Right lobe of liver (tissue), 6 donors: ENCODE results near the gene BCAM. TPM values are rescaled to one million over a fixed set of nuclear protein-coding genes. Genes with fewer than 3 reads are reported as not detected.
"Not testable (repeated sequence)": the region's sequence is repeated elsewhere in the genome, so short reads cannot be mapped to it uniquely, and the experiment has no call there.

Experiments
- ATAC-seq, 4 donors: fragments of 200-7000 bp; cut with Tn5 transposase; one replicate each; pipeline ENCODE4 v1.9.1; 2020; ENCODE audit warnings: mild to moderate bottlenecking in 4 of 4, moderate library complexity in 4 of 4
- DNase-seq, 3 donors: peaks; one replicate each; pipeline ENCODE4 v3.0.0-alpha.2; 2020
- H3K27ac ChIP-seq, 3 donors: fragments of 200-600 bp; one replicate each; pipeline ENCODE4 v1.8.0; 2022
- H3K27me3 ChIP-seq, 2 donors: fragments of 200-600 bp; one replicate each; pipeline ENCODE4 v1.8.0; 2022
- H3K36me3 ChIP-seq, 4 donors: fragments of 200-600 bp; sonication (generic) in 1 of 4; one replicate each; pipeline versions ENCODE4 v1.5.1 to v1.8.0; 2017 to 2022; ENCODE audit warnings: control low read depth in 1 of 4
- H3K4me1 ChIP-seq, 4 donors: fragments of 200-600 bp; sonication (generic) in 1 of 4; one replicate each; pipeline versions ENCODE4 v1.5.1 to v1.8.0; 2017 to 2022; ENCODE audit warnings: control low read depth in 1 of 4
- H3K4me3 ChIP-seq, 3 donors: fragments of 200-600 bp; one replicate each; pipeline ENCODE4 v1.8.0; 2022
- H3K9me3 ChIP-seq, 4 donors: fragments of 200-600 bp; sonication (generic) in 1 of 4; one replicate each; pipeline versions ENCODE4 v1.5.1 to v1.8.0; 2017 to 2022; ENCODE audit warnings: control low read depth in 1 of 4
- POLR2A ChIP-seq: fragments of 450-650 bp; IDR thresholded peaks from one replicate; pipeline ENCODE4 v1.6.1; 2017; ENCODE audit warnings: antibody characterized with exemption, mild to moderate bottlenecking
- WGBS: methylation state at CpG from one replicate; pipeline ENCODE4 v1.1.6; 2018; ENCODE audit warnings: low coverage, low lambda C conversion rate; ENCODE audit not compliant: insufficient coverage; ENCODE audit errors: missing lambda C conversion rate; 5-methylcytosine and 5-hydroxymethylcytosine counted together
- intact Hi-C, 2 donors: fragments of 100-400 bp; cut with DNase I; formaldehyde crosslinking; loops; one replicate each; pipeline versions ENCODE4 v1.11.2 to v1.14.1; 2022
- total RNA-seq, 6 experiments: library from RNA; depleted of rRNA in 2 of 6; stranded (reverse); fragments of >200 nt in 2 of 6; fragmentation: NEBNext Ultra II Directional in 3 of 6; extraction: Animal tissue kit (Norgen Biotek cat#: 25700) in 3 of 6; gene quantifications; one replicate each; pipeline versions ENCODE4 v1.1.0 to v1.2.4, GENCODE V29; 2016 to 2023
- TF ChIP-seq, protein P1 (sequence below), 4 donors: fragments of 200-600 bp in 3 of 4; fragments of 450-650 bp in 1 of 4; IDR thresholded peaks; one replicate each; pipeline versions ENCODE4 v1.5.1 to v1.8.0; 2016 to 2022; ENCODE audit warnings: antibody characterized with exemption in 4 of 4, mild to moderate bottlenecking in 2 of 4
- donor health status: DM: no; HTN: yes; CAD: no.
- donor health status: DM: no; HTN: no; CAD: no.
- donor health status: DM: no; HTN: no; CAD: no.
- donor health status: DM: no; HTN: yes; CAD: no.
- donor health status: DM: no; HTN: yes; CAD: no.

BCAM gene
- total RNA-seq, 6 experiments from 2014 or later, result 26.5 to 48.3 (median 32.7) TPM

DNA sequence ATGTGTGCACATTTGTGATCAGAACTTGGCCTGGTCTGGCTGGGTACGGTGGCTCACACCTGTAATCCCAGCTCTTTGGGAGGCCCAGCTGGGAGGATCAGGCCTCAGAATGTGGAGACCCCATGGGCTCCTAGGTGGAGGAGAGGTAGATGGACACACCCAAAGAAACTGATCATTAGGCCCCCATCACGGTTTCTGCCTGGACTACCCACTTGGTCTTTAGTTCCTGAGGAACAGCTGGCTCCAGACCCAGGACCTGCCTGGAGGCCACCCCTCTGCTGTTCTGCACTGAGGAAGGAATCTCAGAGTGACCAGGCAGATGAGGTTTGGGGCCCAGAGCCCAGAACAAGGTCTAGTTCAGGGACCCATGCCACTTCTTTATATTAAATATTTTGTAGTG lies 29.8 kb upstream of the BCAM start:
- Histone ChIP-seq H3K36me3 (peaks cover 0 to 5% (median 0%) of the 10 kb centered on the region in 4 donors), H3K9me3 (no peaks in the 10 kb centered on the region), H3K27ac (no peak overlapping the region), H3K4me3 (no peak overlapping the region), H3K4me1 (peaks cover 0 to 28% (median 11%) of the 10 kb centered on the region in 4 donors), H3K27me3 (no peaks in the 10 kb centered on the region)
- ATAC-seq (no peak), DNase-seq (no peak)
- TF ChIP-seq, protein P1, sequence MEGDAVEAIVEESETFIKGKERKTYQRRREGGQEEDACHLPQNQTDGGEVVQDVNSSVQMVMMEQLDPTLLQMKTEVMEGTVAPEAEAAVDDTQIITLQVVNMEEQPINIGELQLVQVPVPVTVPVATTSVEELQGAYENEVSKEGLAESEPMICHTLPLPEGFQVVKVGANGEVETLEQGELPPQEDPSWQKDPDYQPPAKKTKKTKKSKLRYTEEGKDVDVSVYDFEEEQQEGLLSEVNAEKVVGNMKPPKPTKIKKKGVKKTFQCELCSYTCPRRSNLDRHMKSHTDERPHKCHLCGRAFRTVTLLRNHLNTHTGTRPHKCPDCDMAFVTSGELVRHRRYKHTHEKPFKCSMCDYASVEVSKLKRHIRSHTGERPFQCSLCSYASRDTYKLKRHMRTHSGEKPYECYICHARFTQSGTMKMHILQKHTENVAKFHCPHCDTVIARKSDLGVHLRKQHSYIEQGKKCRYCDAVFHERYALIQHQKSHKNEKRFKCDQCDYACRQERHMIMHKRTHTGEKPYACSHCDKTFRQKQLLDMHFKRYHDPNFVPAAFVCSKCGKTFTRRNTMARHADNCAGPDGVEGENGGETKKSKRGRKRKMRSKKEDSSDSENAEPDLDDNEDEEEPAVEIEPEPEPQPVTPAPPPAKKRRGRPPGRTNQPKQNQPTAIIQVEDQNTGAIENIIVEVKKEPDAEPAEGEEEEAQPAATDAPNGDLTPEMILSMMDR (IDR thresholded peaks at IDR 0.05), result no peak
- TF ChIP-seq POLR2A, result no peak
- intact Hi-C loops, result no loop called here
- 86% methylated on average over 1 of the region's 2 CpGs for WGBS

DNA sequence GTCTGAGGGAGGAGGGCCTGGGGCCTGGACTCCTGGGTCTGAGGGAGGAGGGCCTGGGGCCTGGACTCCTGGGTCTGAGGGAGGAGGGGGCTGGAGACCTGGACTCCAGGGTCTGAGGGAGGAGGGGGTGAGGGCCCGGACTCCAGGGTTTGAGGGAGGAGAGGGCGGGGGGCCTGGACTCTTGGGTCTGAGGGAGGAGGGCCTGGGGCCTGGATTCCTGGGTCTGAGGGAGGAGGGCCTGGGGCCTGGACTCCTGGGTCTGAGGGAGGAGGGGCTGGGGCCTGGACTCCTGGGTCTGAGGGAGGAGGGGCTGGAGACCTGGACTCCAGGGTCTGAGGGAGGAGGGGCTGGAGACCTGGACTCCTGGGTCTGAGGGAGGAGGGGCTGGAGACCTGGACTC lies 27.2 kb upstream of the BCAM start:
- intact Hi-C loops, result loop anchor here in 1 of 2 donors (10.0 kb wide), 1 partner anchor 63 kb away; the partner anchor contains the start of gene NECTIN2
- no CpG with 5 or more reads among the region's 2 CpGs for WGBS

DNA sequence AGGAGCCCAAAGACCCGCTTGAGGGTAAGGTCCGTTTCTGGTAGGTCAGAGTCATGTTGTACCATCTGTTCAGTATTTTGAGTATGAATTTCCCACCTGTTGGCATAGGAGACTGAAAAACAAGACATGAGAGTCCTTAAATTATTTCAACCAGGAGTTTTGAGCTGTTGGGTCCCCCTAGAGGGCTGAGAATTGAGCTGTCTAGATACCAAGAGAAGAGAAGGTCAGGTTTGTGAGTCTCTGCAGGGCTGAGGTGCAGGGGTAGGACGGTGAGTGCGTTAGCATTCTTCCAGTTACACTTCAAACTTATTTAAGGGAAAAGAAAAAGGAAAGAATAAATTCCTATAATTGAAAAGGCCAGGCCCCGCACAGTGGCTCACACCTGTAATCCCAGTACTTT lies 26.2 kb upstream of the BCAM start:
- H3K9me3 ChIP-seq, result no peaks in the 10 kb centered on the region
- ATAC-seq (no peak), DNase-seq (no peak)
- peaks cover 0 to 19% (median 0%) of the 10 kb centered on the region in 4 donors for H3K36me3 ChIP-seq
- H3K4me3 ChIP-seq, result no peak overlapping the region
- H3K27ac ChIP-seq, result no peak overlapping the region
- peaks cover 0 to 9% (median 2%) of the 10 kb centered on the region in 4 donors for H3K4me1 ChIP-seq
- TF ChIP-seq POLR2A, result no peak
- TF ChIP-seq, protein P1 (IDR thresholded peaks at IDR 0.05), result peak in 2 of 4 donors; percentile 6 to 7
- intact Hi-C loops, result loop anchor here in 1 of 2 donors (10.0 kb wide), 1 partner anchor 62 kb away; the partner anchor contains the start of gene NECTIN2
- 89% methylated on average over 5 of the region's 5 CpGs for WGBS
- H3K27me3 ChIP-seq, result no peaks in the 10 kb centered on the region

More for the DNA sequence above, 27.2 kb upstream of the BCAM start:
- Histone ChIP-seq H3K36me3 (peaks cover 0 to 17% (median 0%) of the 10 kb centered on the region in 4 donors), H3K4me1 (peaks cover 0 to 10% (median 5%) of the 10 kb centered on the region in 4 donors)
- not testable (repeated sequence) for H3K27me3 ChIP-seq, H3K4me3 ChIP-seq, H3K27ac ChIP-seq, ATAC-seq, DNase-seq, H3K9me3 ChIP-seq

DNA sequence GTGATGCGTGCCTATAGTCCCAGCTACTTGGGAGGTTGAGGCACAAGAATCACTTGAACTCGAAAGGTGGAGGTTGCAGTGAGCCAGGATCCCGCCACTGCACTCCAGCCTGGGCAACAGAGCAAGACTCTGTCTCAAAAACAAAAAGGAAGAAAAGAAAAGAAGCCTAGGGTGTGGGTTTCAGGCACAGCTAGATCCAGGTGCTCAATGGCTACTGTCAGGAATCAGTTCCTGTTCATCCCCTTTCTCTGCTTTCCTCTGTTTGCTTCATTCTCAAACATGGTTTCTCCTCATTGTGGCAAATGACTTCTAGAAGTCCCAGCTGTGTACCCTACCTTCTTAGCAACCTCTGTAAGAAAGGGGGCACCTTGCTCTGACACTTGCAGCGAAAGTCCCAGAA lies 25.4 kb upstream of the BCAM start:
- 95% methylated on average over 4 of the region's 4 CpGs for WGBS
- ATAC-seq (no peak), DNase-seq (no peak)
- Histone ChIP-seq H3K4me1 (peaks cover 0 to 9% (median 2%) of the 10 kb centered on the region in 4 donors), H3K27me3 (no peaks in the 10 kb centered on the region), H3K9me3 (no peaks in the 10 kb centered on the region), H3K4me3 (no peak overlapping the region), H3K36me3 (peaks cover 0 to 19% (median 3%) of the 10 kb centered on the region in 4 donors), H3K27ac (no peak overlapping the region)
- intact Hi-C loops, result loop anchor here in 1 of 2 donors (10.0 kb wide), 1 partner anchor 61 kb away; the partner anchor contains the start of gene NECTIN2
- no peak for TF ChIP-seq POLR2A
- TF ChIP-seq, protein P1 (IDR thresholded peaks at IDR 0.05), result no peak

DNA sequence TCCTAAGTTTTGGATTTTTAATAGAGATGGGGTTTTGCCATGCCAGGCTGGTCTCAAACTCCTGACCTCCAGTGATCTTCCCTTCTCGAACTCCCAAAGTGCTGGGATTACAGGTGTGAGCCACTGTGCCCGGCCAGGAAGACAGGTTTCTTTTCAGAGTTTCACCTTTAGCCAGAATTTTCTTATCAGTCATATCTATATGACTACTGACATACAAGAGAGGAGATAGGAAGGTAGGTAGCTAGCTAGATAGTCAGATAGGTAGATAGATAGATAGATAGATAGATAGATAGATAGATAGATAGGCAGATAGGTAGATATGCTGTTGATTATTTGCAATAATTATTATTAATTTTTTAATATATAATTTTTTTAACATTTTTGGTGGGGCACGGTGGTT lies 23.6 kb upstream of the BCAM start:
- peaks cover 0 to 19% (median 3%) of the 10 kb centered on the region in 4 donors for H3K36me3 ChIP-seq
- H3K27ac ChIP-seq, result no peak overlapping the region
- H3K4me1 ChIP-seq, result peaks cover 0 to 6% (median 0%) of the 10 kb centered on the region in 4 donors
- TF ChIP-seq, protein P1 (IDR thresholded peaks at IDR 0.05), result no peak
- TF ChIP-seq POLR2A, result no peak
- no peaks in the 10 kb centered on the region for H3K27me3 ChIP-seq
- no peaks in the 10 kb centered on the region for H3K9me3 ChIP-seq
- no peak overlapping the region for H3K4me3 ChIP-seq
- intact Hi-C loops, result loop anchor here in 1 of 2 donors (10.0 kb wide), 1 partner anchor 60 kb away; the partner anchor contains the start of gene NECTIN2
- ATAC-seq (no peak), DNase-seq (no peak)
- 73% methylated on average over 3 of the region's 3 CpGs for WGBS
